Left lung (tissue), 10 donors: ENCODE measurements around the gene RAB13. TPM values are rescaled to one million over a fixed set of nuclear protein-coding genes. Genes with fewer than 3 reads are reported as not detected.

Experiments used
- ATAC-seq: fragments of 200-7000 bp; cut with Tn5 transposase; one replicate; pipeline ENCODE4 v1.9.1; 2020; ENCODE audit warnings: moderate library complexity
- DNase-seq, 4 donors: peaks; one replicate each; pipeline ENCODE4 v3.0.0-alpha.2; 2013 to 2020
- H3K27ac ChIP-seq, 2 donors: fragments of 200-600 bp; sonication (generic) in 1 of 2; one replicate each; pipeline versions ENCODE4 v1.5.0 to v1.8.0; 2020 to 2021
- H3K27me3 ChIP-seq, 2 donors: fragments of 200-600 bp; sonication (generic) in 1 of 2; one replicate each; pipeline versions ENCODE4 v1.5.0 to v1.8.0; 2020 to 2021
- H3K36me3 ChIP-seq, 2 donors: fragments of 200-600 bp; sonication (generic) in 1 of 2; one replicate each; pipeline versions ENCODE4 v1.5.0 to v1.8.0; 2020 to 2021
- H3K4me1 ChIP-seq, 2 donors: fragments of 200-600 bp; one replicate each; pipeline ENCODE4 v1.8.0; 2021
- H3K4me3 ChIP-seq, 2 donors: fragments of 200-600 bp; sonication (generic) in 1 of 2; one replicate each; pipeline versions ENCODE4 v1.5.0 to v1.8.0; 2020 to 2021; ENCODE audit warnings: mild to moderate bottlenecking in 1 of 2
- H3K9me3 ChIP-seq, 2 donors: fragments of 200-600 bp; sonication (generic) in 1 of 2; one replicate each; pipeline versions ENCODE4 v1.5.0 to v1.8.0; 2020 to 2021
- CTCF ChIP-seq, 2 donors: fragments of 200-600 bp; sonication (generic) in 1 of 2; IDR thresholded peaks; one replicate each; pipeline versions ENCODE4 v1.5.0 to v1.8.0; 2021; ENCODE audit warnings: antibody characterized with exemption in 2 of 2
- intact Hi-C, 2 donors: fragments of 100-400 bp; cut with DNase I; formaldehyde crosslinking; loops; one replicate each; pipeline versions ENCODE4 v1.11.2 to v1.14.2; 2022
- polyA plus RNA-seq, 6 donors: library from polyadenylated mRNA; unstranded; fragments of 120-200 nt; gene quantifications; one replicate each; pipeline ENCODE4 v1.2.1, GENCODE V29; 2013; ENCODE audit not compliant: insufficient read length in 6 of 6
- total RNA-seq, 2 donors: library from RNA; stranded (reverse); fragmentation: NEBNext Ultra II Directional; extraction: Animal tissue kit (Norgen Biotek cat#: 25700); gene quantifications; one replicate each; pipeline ENCODE4 v1.2.1, GENCODE V29; 2021
- donor health status: DM: no; HTN: yes; CAD: no.
- donor health status: DM: no; HTN: no; CAD: no.

Gene RAB13
- total and polyA plus RNA-seq, 8 donors = 122 to 171 (median 157) TPM

- intact Hi-C loops = no loop called here
Observed at GRCh38 chr1:153960206-153960605, 25.9 kb downstream of the RAB13 start.

GRCh38 chr1:153959454-153959853, 26.7 kb downstream of the RAB13 start:
- H3K4me1 ChIP-seq = peaks cover 28 to 83% of the 10 kb centered on the region in 2 donors
- no peaks in the 10 kb centered on the region for H3K27me3 ChIP-seq
- intact Hi-C loops = no loop called here
- no peaks in the 10 kb centered on the region for H3K9me3 ChIP-seq
- no peak for ATAC-seq
- no peak for DNase-seq
- H3K36me3 ChIP-seq = peaks cover 0 to 31% of the 10 kb centered on the region in 2 donors
- H3K4me3 ChIP-seq = no peak overlapping the region
- no peak for TF ChIP-seq CTCF (IDR thresholded peaks at IDR 0.05)
- peak overlapping the region; percentile 84 to 93 for H3K27ac ChIP-seq

More at GRCh38 chr1:153960206-153960605, 25.9 kb downstream of the RAB13 start:
- H3K4me3 ChIP-seq = no peak overlapping the region
- no peaks in the 10 kb centered on the region for H3K9me3 ChIP-seq
- H3K27ac ChIP-seq = peak overlapping the region in 1 of 2 donors; percentile 97
- H3K27me3 ChIP-seq = no peaks in the 10 kb centered on the region
- H3K4me1 ChIP-seq = peaks cover 28 to 83% of the 10 kb centered on the region in 2 donors
- DNase-seq (no peak), ATAC-seq (no peak)
- peaks cover 0 to 25% of the 10 kb centered on the region in 2 donors for H3K36me3 ChIP-seq
- TF ChIP-seq CTCF (IDR thresholded peaks at IDR 0.05) = no peak

GRCh38 chr1:153958961-153959260, 27.2 kb downstream of the RAB13 start:
- peak overlapping the region in 1 of 2 donors; percentile 85 for H3K4me3 ChIP-seq
- intact Hi-C loops = no loop called here
- H3K36me3 ChIP-seq = peaks cover 0 to 36% of the 10 kb centered on the region in 2 donors
- no peaks in the 10 kb centered on the region for H3K9me3 ChIP-seq
- DNase-seq (no peak), ATAC-seq (no peak)
- H3K27me3 ChIP-seq = no peaks in the 10 kb centered on the region
- peaks cover 28 to 80% of the 10 kb centered on the region in 2 donors for H3K4me1 ChIP-seq
- H3K27ac ChIP-seq = peak overlapping the region; percentile 84 to 93
- TF ChIP-seq CTCF (IDR thresholded peaks at IDR 0.05) = no peak

DNA sequence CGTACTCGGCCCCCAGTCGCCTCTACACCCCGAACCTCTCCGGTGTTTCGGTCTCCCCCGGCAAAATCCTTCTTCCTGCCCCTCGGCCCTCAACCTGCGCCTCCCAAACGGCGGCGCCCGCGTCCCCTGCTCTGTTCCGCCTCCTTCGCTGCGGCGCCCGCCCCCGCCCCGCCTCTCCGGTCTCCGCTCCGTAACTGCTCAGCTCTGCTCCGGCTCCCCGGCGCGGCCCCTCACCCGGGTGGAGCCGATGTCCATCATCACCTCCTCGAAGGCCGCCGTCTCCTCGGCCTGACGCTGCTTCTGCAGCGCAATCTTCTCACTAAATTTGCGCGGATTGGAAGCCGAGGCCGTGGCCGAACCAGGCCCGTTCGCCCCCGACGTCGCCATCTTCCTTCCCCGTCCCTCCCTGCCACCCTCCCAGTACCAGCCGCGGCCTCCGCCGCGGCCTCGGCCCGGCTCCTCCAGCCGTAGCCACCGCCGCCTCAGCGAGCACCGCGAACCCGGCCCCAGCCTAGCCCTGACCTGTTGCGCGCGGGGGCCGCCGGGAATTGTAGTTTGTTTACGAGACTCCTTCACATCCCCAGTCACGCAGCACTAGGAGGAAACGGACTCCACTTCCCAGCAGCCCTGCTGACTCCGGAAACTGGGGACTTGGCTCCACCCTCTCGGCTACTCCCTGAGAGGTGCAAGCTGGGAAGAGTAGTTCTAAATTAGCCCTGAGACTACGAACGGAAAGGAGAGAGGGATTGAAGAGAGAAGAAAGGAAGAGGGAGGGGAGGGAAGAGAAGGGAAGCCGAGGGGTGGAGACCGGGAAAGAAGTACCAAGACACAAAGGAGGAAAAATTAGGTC, 27.8 kb downstream of the RAB13 start, which contains the start of gene CRTC2:
TSS of gene CRTC2 (minus strand) at position 502 of the 850 bp plus-strand sequence. CDS start at position 387, 115 bp downstream.
- Histone ChIP-seq H3K9me3 (no peaks in the 10 kb centered on the region), H3K4me1 (peaks cover 28 to 77% of the 10 kb centered on the region in 2 donors), H3K36me3 (peaks cover 0 to 42% of the 10 kb centered on the region in 2 donors), H3K27ac (peak within 1 kb of the TSS; percentile 84 to 93), H3K27me3 (no peaks in the 10 kb centered on the region), H3K4me3 (peak within 1 kb of the TSS; percentile 76 to 85)
- peak; percentile 89 for ATAC-seq
- DNase-seq = peak; percentile 97 to 99 (median 98)
- TF ChIP-seq CTCF (IDR thresholded peaks at IDR 0.05) = no peak
- intact Hi-C loops = no loop called here

DNA sequence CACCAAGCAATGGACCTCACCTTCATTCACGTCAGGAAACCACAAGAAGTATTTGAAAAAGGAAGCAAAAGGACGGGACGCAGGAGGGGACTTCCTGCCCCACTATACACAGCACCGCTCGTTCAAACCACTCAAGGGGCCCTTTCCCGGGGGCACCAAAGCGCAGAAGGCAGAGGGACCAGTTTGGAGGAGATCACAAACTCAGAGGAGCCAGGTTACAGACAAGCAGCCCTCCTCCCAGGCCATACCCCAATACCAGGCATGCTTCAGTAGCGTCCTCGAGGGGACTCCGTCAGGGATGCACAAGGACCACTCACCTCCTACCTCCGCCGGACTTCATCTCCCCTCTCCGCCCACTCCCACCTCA, 28.4 kb downstream of the RAB13 start:
- peak in 1 of 4 donors; percentile 26 for DNase-seq
- no peaks in the 10 kb centered on the region for H3K9me3 ChIP-seq
- peaks cover 0 to 48% of the 10 kb centered on the region in 2 donors for H3K36me3 ChIP-seq
- intact Hi-C loops = no loop called here
- peak; percentile 5 for ATAC-seq
- no peaks in the 10 kb centered on the region for H3K27me3 ChIP-seq
- peak overlapping the region; percentile 84 to 93 for H3K27ac ChIP-seq
- no peak for TF ChIP-seq CTCF (IDR thresholded peaks at IDR 0.05)
- H3K4me1 ChIP-seq = peaks cover 28 to 73% of the 10 kb centered on the region in 2 donors
- H3K4me3 ChIP-seq = peak overlapping the region; percentile 76 to 85
